ENCODE results near the gene TM9SF2.

TM9SF2 gene

DNA sequence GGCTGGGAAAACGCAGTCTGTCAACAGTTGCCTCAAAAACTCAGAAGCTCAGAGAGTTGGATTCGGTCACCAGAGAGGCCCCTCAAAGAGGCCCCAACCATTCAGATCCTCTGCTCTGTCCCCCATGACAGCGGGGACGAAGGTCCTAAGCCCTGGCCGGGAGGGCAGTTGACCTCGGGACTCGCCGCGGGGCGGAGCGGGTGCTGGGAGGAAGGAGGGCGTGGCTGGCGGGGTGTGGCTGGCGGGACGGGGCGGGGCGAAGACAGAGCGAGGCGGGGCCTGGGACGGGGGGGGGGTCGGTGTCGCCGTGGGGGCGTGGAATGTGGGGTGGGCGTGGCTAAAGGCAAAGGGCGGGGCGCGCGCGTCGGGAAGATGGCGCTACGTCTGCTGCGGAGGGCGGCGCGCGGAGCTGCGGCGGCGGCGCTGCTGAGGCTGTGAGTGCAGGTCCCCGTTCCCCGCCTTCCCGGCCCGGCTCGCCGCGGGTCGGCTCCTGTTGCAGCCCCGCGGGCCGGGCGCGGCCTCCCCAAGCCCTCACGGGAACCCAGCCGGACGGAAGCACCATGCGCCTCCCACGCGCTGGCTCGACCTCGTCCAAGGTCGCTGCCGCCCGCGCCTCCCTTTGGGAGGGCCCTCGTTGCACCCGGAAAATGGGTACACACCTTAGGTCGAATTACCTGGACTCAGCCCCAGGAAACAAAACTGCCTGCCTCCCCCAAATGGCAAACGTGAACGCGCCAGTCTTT is 105.2 kb downstream of the TM9SF2 start, which contains the start of gene CLYBL:
Gene CLYBL, plus strand, starts transcription at position 367 of the 743 bp plus-strand sequence.
- no CpG with 5 or more reads among the region's 73 CpGs for WGBS, 2 donors (ENCODE audit: extremely low coverage in 2 of 2, insufficient read length in 2 of 2, insufficient replicate concordance in 1 of 2)
- H2BK120ac ChIP-seq (ENCODE audit: low read depth, low read length) = peak within 1 kb of the TSS; percentile 77
- H3K36me3 ChIP-seq (replicated peaks in 1 of 2; ENCODE audit: control insufficient read depth in 2 of 2, insufficient read depth in 2 of 2, low read length in 2 of 2) = no peaks in the 10 kb centered on the region
- peak within 1 kb of the TSS; percentile 89 for H2BK5ac ChIP-seq (ENCODE audit: low read length)
- H3K9me3 ChIP-seq (replicated peaks in 1 of 2; ENCODE audit: control insufficient read depth in 2 of 2, insufficient read depth in 1 of 2, low read depth in 1 of 2, low read length in 2 of 2) = no peaks in the 10 kb centered on the region
- H3K4me1 ChIP-seq (ENCODE audit: control insufficient read depth in 2 of 2, insufficient read depth in 1 of 2, low read depth in 1 of 2, low read length in 2 of 2) = peaks cover 4 to 7% of the 10 kb centered on the region in 2 donors
- H3K4me2 ChIP-seq (ENCODE audit: insufficient read depth, low read length, poor library complexity, severe bottlenecking) = peak within 1 kb of the TSS; percentile 92
- peak within 1 kb of the TSS; percentile 96 to 98 for H3K4me3 ChIP-seq (ENCODE audit: low read length in 2 of 2)
- peak within 1 kb of the TSS; percentile 89 for H3K9ac ChIP-seq (ENCODE audit: low read depth, low read length, poor library complexity)
- no peak within 1 kb of the TSS for H3K4ac ChIP-seq (ENCODE audit: low read length)
- no peak within 1 kb of the TSS for H2BK12ac ChIP-seq (ENCODE audit: low read length)
- peak within 1 kb of the TSS; percentile 82 for H3K23ac ChIP-seq (ENCODE audit: low read depth, low read length, poor library complexity)
- no peak within 1 kb of the TSS for H2AK5ac ChIP-seq (ENCODE audit: low read depth, low read length)
- no peaks in the 10 kb centered on the region for H3K79me1 ChIP-seq (ENCODE audit: low read depth, low read length)
- H3K27ac ChIP-seq (replicated peaks; ENCODE audit: low read length) = peak within 1 kb of the TSS; percentile 30
- no peak within 1 kb of the TSS for H2BK15ac ChIP-seq (ENCODE audit: low read length)
- no peak within 1 kb of the TSS for H3K14ac ChIP-seq (ENCODE audit: low read length)
- H4K8ac ChIP-seq (ENCODE audit: low read depth, low read length) = peak within 1 kb of the TSS; percentile 23
- peak; percentile 87 for DNase-seq (ENCODE audit: low spot score)
- H3K18ac ChIP-seq (ENCODE audit: low read length) = peak within 1 kb of the TSS; percentile 96
- H2AFZ ChIP-seq (ENCODE audit: low read length) = peak within 1 kb of the TSS; percentile 99
- no peak within 1 kb of the TSS for H4K91ac ChIP-seq (ENCODE audit: low read depth, low read length, poor library complexity)
- peaks cover 0 to 4% (median 0%) of the 10 kb centered on the region in 3 experiments for H3K27me3 ChIP-seq (ENCODE audit: control insufficient read depth in 3 of 3, insufficient read depth in 3 of 3, low read depth in 1 of 3, low read length in 3 of 3)

DNA sequence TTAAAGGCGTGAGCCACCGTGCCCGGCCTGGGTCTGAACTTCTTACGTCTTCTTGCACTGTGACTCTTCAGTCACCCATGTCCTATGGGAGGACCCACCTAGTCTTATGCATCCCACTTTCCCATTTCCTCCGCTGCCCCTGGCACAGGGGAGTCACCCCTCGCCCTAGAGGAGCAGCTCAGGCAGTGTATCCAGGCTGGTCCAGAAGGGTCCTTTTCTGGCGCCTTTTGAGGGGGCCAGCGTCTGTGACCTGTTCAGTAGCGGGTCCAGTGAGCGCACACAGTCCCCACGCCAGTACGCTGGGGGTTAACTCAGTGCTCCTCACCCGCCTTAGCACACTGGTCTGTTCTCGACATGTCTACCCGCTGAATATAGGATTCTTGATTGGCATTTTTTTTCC is 107.1 kb downstream of the TM9SF2 start:
- Histone ChIP-seq H3K27me3 (ENCODE audit: control insufficient read depth in 3 of 3, insufficient read depth in 3 of 3, low read depth in 1 of 3, low read length in 3 of 3) (peaks cover 0 to 4% (median 0%) of the 10 kb centered on the region in 3 experiments), H2BK15ac (ENCODE audit: low read length) (no peak overlapping the region), H3K4me1 (ENCODE audit: control insufficient read depth in 2 of 2, insufficient read depth in 1 of 2, low read depth in 1 of 2, low read length in 2 of 2) (peaks cover 8 to 9% of the 10 kb centered on the region in 2 donors), H2AFZ (ENCODE audit: low read length) (no peak overlapping the region), H2BK5ac (ENCODE audit: low read length) (no peak overlapping the region), H3K4ac (ENCODE audit: low read length) (no peak overlapping the region), H2AK5ac (ENCODE audit: low read depth, low read length) (no peak overlapping the region), H3K23ac (ENCODE audit: low read depth, low read length, poor library complexity) (no peak overlapping the region), H3K9me3 (replicated peaks in 1 of 2; ENCODE audit: control insufficient read depth in 2 of 2, insufficient read depth in 1 of 2, low read depth in 1 of 2, low read length in 2 of 2) (no peaks in the 10 kb centered on the region), H3K9ac (ENCODE audit: low read depth, low read length, poor library complexity) (no peak overlapping the region), H3K36me3 (replicated peaks in 1 of 2; ENCODE audit: control insufficient read depth in 2 of 2, insufficient read depth in 2 of 2, low read length in 2 of 2) (no peaks in the 10 kb centered on the region), H4K91ac (ENCODE audit: low read depth, low read length, poor library complexity) (no peak overlapping the region), H3K4me2 (ENCODE audit: insufficient read depth, low read length, poor library complexity, severe bottlenecking) (no peak overlapping the region), H3K4me3 (ENCODE audit: low read length in 2 of 2) (no peak overlapping the region), H4K8ac (ENCODE audit: low read depth, low read length) (no peak overlapping the region), H3K79me1 (ENCODE audit: low read depth, low read length) (no peaks in the 10 kb centered on the region), H3K27ac (replicated peaks; ENCODE audit: low read length) (no peak overlapping the region), H3K14ac (ENCODE audit: low read length) (no peak overlapping the region), H3K18ac (ENCODE audit: low read length) (no peak overlapping the region), H2BK120ac (ENCODE audit: low read depth, low read length) (no peak overlapping the region), H2BK12ac (ENCODE audit: low read length) (no peak overlapping the region)
- no CpG with 5 or more reads among the region's 15 CpGs for WGBS, 2 donors (ENCODE audit: extremely low coverage in 2 of 2, insufficient read length in 2 of 2, insufficient replicate concordance in 1 of 2)
- DNase-seq (ENCODE audit: low spot score) = no peak

- Histone ChIP-seq H2AK5ac (ENCODE audit: low read depth, low read length) (no peak overlapping the region), H4K8ac (ENCODE audit: low read depth, low read length) (no peak overlapping the region), H3K4me2 (ENCODE audit: insufficient read depth, low read length, poor library complexity, severe bottlenecking) (no peak overlapping the region), H3K4me1 (ENCODE audit: control insufficient read depth in 2 of 2, insufficient read depth in 1 of 2, low read depth in 1 of 2, low read length in 2 of 2) (peaks cover 10 to 13% of the 10 kb centered on the region in 2 donors), H4K91ac (ENCODE audit: low read depth, low read length, poor library complexity) (no peak overlapping the region), H3K9ac (ENCODE audit: low read depth, low read length, poor library complexity) (no peak overlapping the region), H2BK5ac (ENCODE audit: low read length) (no peak overlapping the region), H2BK15ac (ENCODE audit: low read length) (no peak overlapping the region), H2AFZ (ENCODE audit: low read length) (no peak overlapping the region), H2BK12ac (ENCODE audit: low read length) (no peak overlapping the region), H3K27ac (replicated peaks; ENCODE audit: low read length) (no peak overlapping the region), H3K9me3 (replicated peaks in 1 of 2; ENCODE audit: control insufficient read depth in 2 of 2, insufficient read depth in 1 of 2, low read depth in 1 of 2, low read length in 2 of 2) (no peaks in the 10 kb centered on the region), H3K4ac (ENCODE audit: low read length) (no peak overlapping the region), H3K23ac (ENCODE audit: low read depth, low read length, poor library complexity) (no peak overlapping the region), H3K4me3 (ENCODE audit: low read length in 2 of 2) (no peak overlapping the region), H2BK120ac (ENCODE audit: low read depth, low read length) (no peak overlapping the region), H3K27me3 (ENCODE audit: control insufficient read depth in 3 of 3, insufficient read depth in 3 of 3, low read depth in 1 of 3, low read length in 3 of 3) (no peaks in the 10 kb centered on the region), H3K18ac (ENCODE audit: low read length) (no peak overlapping the region), H3K79me1 (ENCODE audit: low read depth, low read length) (no peaks in the 10 kb centered on the region), H3K14ac (ENCODE audit: low read length) (no peak overlapping the region), H3K36me3 (replicated peaks in 1 of 2; ENCODE audit: control insufficient read depth in 2 of 2, insufficient read depth in 2 of 2, low read length in 2 of 2) (no peaks in the 10 kb centered on the region)
- no CpG with 5 or more reads among the region's 4 CpGs for WGBS, 2 donors (ENCODE audit: extremely low coverage in 2 of 2, insufficient read length in 2 of 2, insufficient replicate concordance in 1 of 2)
- DNase-seq (ENCODE audit: low spot score) = no peak
Observed at GRCh38 chr13:99610702-99611289, 109.5 kb downstream of the TM9SF2 start.
